ENCODE data around the gene EN1.

EN1 gene

GRCh38 chr2:118855451-118856279 lies 8.2 kb upstream of the EN1 start:
- DNase-seq, result peak; percentile 50 to 80

- DNase-seq, result no peak
Measured at GRCh38 chr2:118854507-118855345, 7.3 kb upstream of the EN1 start.

- no peak for DNase-seq
Measured at GRCh38 chr2:118853651-118854291, 6.3 kb upstream of the EN1 start.

GRCh38 chr2:118853129-118853640 lies 5.7 kb upstream of the EN1 start:
- no peak for DNase-seq

GRCh38 chr2:118852605-118853128 lies 5.2 kb upstream of the EN1 start:
- DNase-seq, result no peak

- DNase-seq, result no peak
Measured at GRCh38 chr2:118851650-118852049, 4.2 kb upstream of the EN1 start.

GRCh38 chr2:118850901-118851415 lies 3.5 kb upstream of the EN1 start:
- DNase-seq, result no peak

GRCh38 chr2:118850168-118850900 lies 2.9 kb upstream of the EN1 start:
- DNase-seq, result no peak

- no peak for DNase-seq
Measured at GRCh38 chr2:118849226-118850167, 2.0 kb upstream of the EN1 start.

GRCh38 chr2:118848381-118849225 lies 1.2 kb upstream of the EN1 start:
- no peak for DNase-seq

GRCh38 chr2:118847762-118848172 lies 319 bp upstream of the EN1 start:
- no peak for DNase-seq

GRCh38 chr2:118846442-118846952 lies 951 bp downstream of the EN1 start:
- no peak for DNase-seq

- DNase-seq, result no peak
Measured at GRCh38 chr2:118845522-118846441, 1.7 kb downstream of the EN1 start.

GRCh38 chr2:118845005-118845521 lies 2.4 kb downstream of the EN1 start:
- DNase-seq, result no peak

- no peak for DNase-seq
Measured at GRCh38 chr2:118844261-118845004, 3.0 kb downstream of the EN1 start.

GRCh38 chr2:118843483-118844132 lies 3.8 kb downstream of the EN1 start:
- DNase-seq, result no peak
